MG63 (cell line): Measurements from ENCODE around the gene NCF4. TPM values are rescaled to one million over a fixed set of nuclear protein-coding genes. Genes with fewer than 3 reads are reported as not detected.

Source experiments
- DNase-seq: peaks from one replicate; pipeline ENCODE4 v3.0.0-alpha.2; 2020
- H3K27me3 ChIP-seq: fragments of 250-450 bp; sonication (Bioruptor Pico); 2 replicates; pipeline ENCODE4 v1.5.1; 2020; ENCODE audit warnings: mild to moderate bottlenecking, moderate library complexity
- H3K36me3 ChIP-seq: fragments of 250-450 bp; sonication (Bioruptor Pico); 2 replicates; pipeline ENCODE4 v1.5.1; 2020; ENCODE audit warnings: mild to moderate bottlenecking, moderate library complexity
- H3K4me3 ChIP-seq: fragments of 250-450 bp; sonication (Bioruptor Pico); 2 replicates; pipeline ENCODE4 v1.5.1; 2020; ENCODE audit warnings: mild to moderate bottlenecking, moderate library complexity
- H3K9me3 ChIP-seq: fragments of 250-450 bp; sonication (Bioruptor Pico); 2 replicates; pipeline ENCODE4 v1.5.1; 2020; ENCODE audit warnings: mild to moderate bottlenecking, moderate library complexity
- total RNA-seq: library from RNA; depleted of rRNA; stranded (reverse); fragments of >200 nt; shearing (Covaris generic); gene quantifications from 2 replicates; pipeline ENCODE4 v1.2.3, GENCODE V29; 2014; ENCODE audit warnings: low replicate concordance

NCF4 gene
- total RNA-seq, 1 experiment from 2014 or later: not detected

- no peaks in the 10 kb centered on the region for H3K27me3 ChIP-seq
These were observed 12.2 kb downstream of the NCF4 start for GRCh38 chr22:36872866-36873498.

GRCh38 chr22:36873614-36874308, 13.0 kb downstream of the NCF4 start:
- Histone ChIP-seq H3K4me3 (no peak overlapping the region), H3K9me3 (no peaks in the 10 kb centered on the region), H3K36me3 (no peaks in the 10 kb centered on the region), H3K27me3 (peaks cover 1% of the 10 kb centered on the region)
- DNase-seq: peak; percentile 51

More at GRCh38 chr22:36872866-36873498, 12.2 kb downstream of the NCF4 start:
- no peak for DNase-seq
- Histone ChIP-seq H3K36me3 (no peaks in the 10 kb centered on the region), H3K9me3 (no peaks in the 10 kb centered on the region), H3K4me3 (no peak overlapping the region)

GRCh38 chr22:36874309-36874696, 13.5 kb downstream of the NCF4 start:
- H3K27me3 ChIP-seq: peaks cover 5% of the 10 kb centered on the region
- H3K9me3 ChIP-seq: no peaks in the 10 kb centered on the region
- DNase-seq: no peak
- no peaks in the 10 kb centered on the region for H3K36me3 ChIP-seq
- H3K4me3 ChIP-seq: no peak overlapping the region

- H3K36me3 ChIP-seq: no peaks in the 10 kb centered on the region
- DNase-seq: no peak
- no peak overlapping the region for H3K4me3 ChIP-seq
- peaks cover 5% of the 10 kb centered on the region for H3K27me3 ChIP-seq
- no peaks in the 10 kb centered on the region for H3K9me3 ChIP-seq
These were observed 13.9 kb downstream of the NCF4 start for GRCh38 chr22:36874736-36875135.

- H3K4me3 ChIP-seq: no peak overlapping the region
These were observed 14.9 kb downstream of the NCF4 start for GRCh38 chr22:36875741-36876140.

GRCh38 chr22:36879775-36880174, 19.0 kb downstream of the NCF4 start:
- Histone ChIP-seq H3K9me3 (peaks cover 7% of the 10 kb centered on the region), H3K27me3 (peaks cover 10% of the 10 kb centered on the region), H3K36me3 (no peaks in the 10 kb centered on the region), H3K4me3 (no peak overlapping the region)
- no peak for DNase-seq

More at GRCh38 chr22:36875741-36876140, 14.9 kb downstream of the NCF4 start:
- Histone ChIP-seq H3K27me3 (peaks cover 5% of the 10 kb centered on the region), H3K36me3 (no peaks in the 10 kb centered on the region), H3K9me3 (no peaks in the 10 kb centered on the region)
- DNase-seq: no peak

- DNase-seq: no peak
- Histone ChIP-seq H3K36me3 (no peaks in the 10 kb centered on the region), H3K4me3 (no peak overlapping the region)
These were observed 20.9 kb downstream of the NCF4 start for GRCh38 chr22:36881504-36882245.

GRCh38 chr22:36884349-36885158, 23.7 kb downstream of the NCF4 start:
- Histone ChIP-seq H3K9me3 (peaks cover 7% of the 10 kb centered on the region), H3K27me3 (peaks cover 18% of the 10 kb centered on the region; the same call in 1 of the 2 replicates), H3K36me3 (no peaks in the 10 kb centered on the region), H3K4me3 (no peak overlapping the region)
- no peak for DNase-seq

More at GRCh38 chr22:36881504-36882245, 20.9 kb downstream of the NCF4 start:
- Histone ChIP-seq H3K9me3 (peaks cover 7% of the 10 kb centered on the region), H3K27me3 (peaks cover 14% of the 10 kb centered on the region)

GRCh38 chr22:36885474-36885873, 24.7 kb downstream of the NCF4 start:
- H3K9me3 ChIP-seq: peaks cover 7% of the 10 kb centered on the region
- no peak overlapping the region for H3K4me3 ChIP-seq
- DNase-seq: no peak
- no peaks in the 10 kb centered on the region for H3K36me3 ChIP-seq
- H3K27me3 ChIP-seq: peaks cover 18% of the 10 kb centered on the region; the same call in 1 of the 2 replicates

- Histone ChIP-seq H3K9me3 (peaks cover 7% of the 10 kb centered on the region), H3K27me3 (peaks cover 18% of the 10 kb centered on the region; the same call in 1 of the 2 replicates), H3K36me3 (no peaks in the 10 kb centered on the region), H3K4me3 (no peak overlapping the region)
- DNase-seq: no peak
These were observed 25.2 kb downstream of the NCF4 start for GRCh38 chr22:36886016-36886415.

GRCh38 chr22:36887162-36887561, 26.4 kb downstream of the NCF4 start:
- no peak overlapping the region for H3K4me3 ChIP-seq
- no peaks in the 10 kb centered on the region for H3K36me3 ChIP-seq
- no peaks in the 10 kb centered on the region for H3K9me3 ChIP-seq
- peaks cover 18% of the 10 kb centered on the region; the same call in 1 of the 2 replicates for H3K27me3 ChIP-seq
- no peak for DNase-seq

GRCh38 chr22:36891646-36892045, 30.8 kb downstream of the NCF4 start:
- H3K36me3 ChIP-seq: no peaks in the 10 kb centered on the region
- DNase-seq: no peak
- H3K9me3 ChIP-seq: no peaks in the 10 kb centered on the region
- no peak overlapping the region for H3K4me3 ChIP-seq
- H3K27me3 ChIP-seq: peaks cover 9% of the 10 kb centered on the region; the same call in 1 of the 2 replicates

- peaks cover 14% of the 10 kb centered on the region; the same call in 1 of the 2 replicates for H3K27me3 ChIP-seq
- no peak overlapping the region for H3K4me3 ChIP-seq
- no peak for DNase-seq
- no peaks in the 10 kb centered on the region for H3K9me3 ChIP-seq
- no peaks in the 10 kb centered on the region for H3K36me3 ChIP-seq
These were observed 31.5 kb downstream of the NCF4 start for GRCh38 chr22:36892292-36892691.

- H3K4me3 ChIP-seq: no peak overlapping the region
- peaks cover 12% of the 10 kb centered on the region; the same call in 1 of the 2 replicates for H3K27me3 ChIP-seq
- H3K36me3 ChIP-seq: no peaks in the 10 kb centered on the region
- no peak for DNase-seq
- H3K9me3 ChIP-seq: peaks cover 2% of the 10 kb centered on the region; the same call in 1 of the 2 replicates
These were observed 32.5 kb downstream of the NCF4 start for GRCh38 chr22:36893262-36893661.

GRCh38 chr22:36894266-36894665, 33.5 kb downstream of the NCF4 start:
- Histone ChIP-seq H3K9me3 (peaks cover 2% of the 10 kb centered on the region; the same call in 1 of the 2 replicates), H3K4me3 (no peak overlapping the region), H3K27me3 (peaks cover 7% of the 10 kb centered on the region; the same call in 1 of the 2 replicates), H3K36me3 (no peaks in the 10 kb centered on the region)
- DNase-seq: no peak

- DNase-seq: no peak
- Histone ChIP-seq H3K4me3 (no peak overlapping the region), H3K9me3 (peaks cover 2% of the 10 kb centered on the region; the same call in 1 of the 2 replicates), H3K36me3 (no peaks in the 10 kb centered on the region), H3K27me3 (peaks cover 7% of the 10 kb centered on the region; the same call in 1 of the 2 replicates)
These were observed 36.8 kb downstream of the NCF4 start for GRCh38 chr22:36897611-36898010.
